Cardiac fibroblast (primary cell): ENCODE measurements around the gene STAG3.
"Not testable (repeated sequence)": the region's sequence is repeated elsewhere in the genome, so short reads cannot be mapped to it uniquely, and the experiment has no call there.

ENCODE experiments used
- DNase-seq, 2 donors: peaks; one replicate each; pipeline versions ENCODE4 v3.0.0 to v3.0.0-alpha.2; 2010; ENCODE audit warnings: low read depth in 2 of 2
- H3K4me3 ChIP-seq, 2 donors: replicated peaks in 1 of 2; 1 replicate in 1 of 2; 2 replicates in 1 of 2; pipeline ENCODE4 v1.5.1; 2011; ENCODE audit warnings: low read depth in 2 of 2, low read length in 2 of 2, mild to moderate bottlenecking in 2 of 2, moderate library complexity in 1 of 2
- TF ChIP-seq, protein P1 (sequence below): IDR thresholded peaks from one replicate; pipeline ENCODE4 v1.5.1; 2011; ENCODE audit warnings: low read depth, mild to moderate bottlenecking, low read length, inconsistent platforms

Gene STAG3

DNA sequence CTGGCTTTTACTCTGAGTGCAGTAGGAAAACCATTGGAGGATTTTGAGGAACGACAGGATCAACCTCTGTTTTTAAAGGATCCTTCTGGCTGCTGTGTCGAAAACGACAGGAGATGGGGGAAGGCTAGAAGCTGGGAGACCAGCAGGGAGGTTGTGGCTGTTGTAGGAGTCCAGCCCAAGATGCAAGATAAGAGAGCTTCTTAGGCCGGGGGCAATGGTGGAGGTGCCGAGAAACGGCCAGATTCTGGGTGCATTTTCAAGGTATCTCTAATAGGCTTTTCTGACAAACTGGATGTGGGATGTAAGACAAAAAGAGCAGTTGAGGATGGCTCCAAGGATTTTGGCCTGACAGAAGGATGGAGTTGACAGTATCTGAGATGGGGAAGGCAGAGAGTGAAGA, 31.8 kb downstream of the STAG3 start:
- TF ChIP-seq, protein P1, sequence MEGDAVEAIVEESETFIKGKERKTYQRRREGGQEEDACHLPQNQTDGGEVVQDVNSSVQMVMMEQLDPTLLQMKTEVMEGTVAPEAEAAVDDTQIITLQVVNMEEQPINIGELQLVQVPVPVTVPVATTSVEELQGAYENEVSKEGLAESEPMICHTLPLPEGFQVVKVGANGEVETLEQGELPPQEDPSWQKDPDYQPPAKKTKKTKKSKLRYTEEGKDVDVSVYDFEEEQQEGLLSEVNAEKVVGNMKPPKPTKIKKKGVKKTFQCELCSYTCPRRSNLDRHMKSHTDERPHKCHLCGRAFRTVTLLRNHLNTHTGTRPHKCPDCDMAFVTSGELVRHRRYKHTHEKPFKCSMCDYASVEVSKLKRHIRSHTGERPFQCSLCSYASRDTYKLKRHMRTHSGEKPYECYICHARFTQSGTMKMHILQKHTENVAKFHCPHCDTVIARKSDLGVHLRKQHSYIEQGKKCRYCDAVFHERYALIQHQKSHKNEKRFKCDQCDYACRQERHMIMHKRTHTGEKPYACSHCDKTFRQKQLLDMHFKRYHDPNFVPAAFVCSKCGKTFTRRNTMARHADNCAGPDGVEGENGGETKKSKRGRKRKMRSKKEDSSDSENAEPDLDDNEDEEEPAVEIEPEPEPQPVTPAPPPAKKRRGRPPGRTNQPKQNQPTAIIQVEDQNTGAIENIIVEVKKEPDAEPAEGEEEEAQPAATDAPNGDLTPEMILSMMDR = no peak
- DNase-seq = no peak
- H3K4me3 ChIP-seq = no peak overlapping the region

DNA sequence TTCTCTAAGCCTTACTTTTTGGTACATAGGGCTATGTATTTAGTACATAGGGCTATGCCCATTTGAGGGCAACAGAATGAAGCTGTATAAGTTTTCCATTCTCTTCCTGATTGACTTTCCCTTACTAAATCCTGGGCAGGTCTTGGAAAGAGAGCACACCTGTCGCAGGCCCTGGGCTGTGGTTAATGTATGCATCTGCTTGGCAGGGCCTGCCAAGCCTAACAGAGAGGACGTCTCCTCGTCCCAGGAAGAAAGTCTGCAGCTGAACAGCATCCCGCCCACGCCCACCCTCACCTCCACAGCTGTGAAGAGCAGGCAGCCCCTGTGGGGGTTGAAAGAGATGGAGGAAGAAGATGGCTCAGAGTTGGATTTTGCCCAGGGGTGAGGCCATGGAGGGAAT, 33.1 kb downstream of the STAG3 start:
- no peak overlapping the region for H3K4me3 ChIP-seq
- TF ChIP-seq, protein P1 = no peak
- no peak for DNase-seq

DNA sequence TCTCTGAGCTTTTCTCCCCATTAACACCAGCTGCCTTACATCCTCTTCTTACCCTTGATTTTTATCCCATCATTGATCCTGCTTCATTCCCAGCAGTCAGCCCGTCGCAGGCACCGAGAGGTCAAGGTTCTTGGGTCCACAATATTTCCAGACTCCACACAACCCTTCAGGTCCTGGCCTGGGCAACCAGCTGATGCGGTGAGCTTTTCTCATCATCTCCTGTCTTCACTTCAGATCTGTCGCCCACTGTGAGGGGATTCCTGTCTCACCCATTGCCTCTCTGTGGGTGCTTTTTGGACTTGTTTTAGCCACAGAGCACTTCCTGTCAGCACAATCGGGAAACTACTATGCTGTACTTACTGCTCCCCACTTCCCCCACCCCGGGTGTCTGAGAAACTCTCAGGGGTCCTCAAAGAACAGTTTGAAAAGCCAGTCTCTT, 33.6 kb downstream of the STAG3 start:
- TF ChIP-seq, protein P1 = no peak
- no peak for DNase-seq
- no peak overlapping the region for H3K4me3 ChIP-seq

DNA sequence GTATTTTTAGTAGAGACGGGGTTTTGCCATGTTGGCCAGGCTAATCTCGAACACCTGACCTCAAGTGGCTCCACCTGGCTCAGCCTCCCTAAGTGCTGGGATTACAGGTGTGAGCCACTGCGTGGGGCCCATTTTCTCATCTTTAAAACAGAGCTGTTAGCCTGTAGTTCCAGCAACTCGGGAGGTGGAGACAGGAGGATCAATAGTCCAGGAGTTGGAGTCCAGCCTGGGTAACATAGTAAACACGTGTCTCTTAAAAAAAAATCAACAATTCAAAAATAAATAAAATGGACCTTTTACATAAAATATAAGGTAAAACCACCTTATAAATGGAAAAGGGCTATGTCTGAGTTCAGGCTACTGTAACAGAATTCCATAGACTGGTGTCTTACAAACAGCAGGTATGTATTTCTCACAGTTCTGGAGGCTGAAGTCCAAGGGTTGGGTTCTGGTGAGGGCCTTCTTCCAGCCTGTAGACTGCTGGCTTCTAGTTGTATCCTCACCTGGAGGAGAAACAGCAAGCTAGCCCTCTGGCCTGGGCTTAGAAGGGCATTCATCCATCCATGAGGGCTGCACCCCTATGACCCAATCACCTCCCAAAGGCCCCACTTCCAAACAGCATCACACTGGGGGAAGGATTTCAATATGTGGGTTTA, 35.0 kb downstream of the STAG3 start:
- TF ChIP-seq, protein P1 = no peak
- no peak for DNase-seq
- no peak overlapping the region for H3K4me3 ChIP-seq

DNA sequence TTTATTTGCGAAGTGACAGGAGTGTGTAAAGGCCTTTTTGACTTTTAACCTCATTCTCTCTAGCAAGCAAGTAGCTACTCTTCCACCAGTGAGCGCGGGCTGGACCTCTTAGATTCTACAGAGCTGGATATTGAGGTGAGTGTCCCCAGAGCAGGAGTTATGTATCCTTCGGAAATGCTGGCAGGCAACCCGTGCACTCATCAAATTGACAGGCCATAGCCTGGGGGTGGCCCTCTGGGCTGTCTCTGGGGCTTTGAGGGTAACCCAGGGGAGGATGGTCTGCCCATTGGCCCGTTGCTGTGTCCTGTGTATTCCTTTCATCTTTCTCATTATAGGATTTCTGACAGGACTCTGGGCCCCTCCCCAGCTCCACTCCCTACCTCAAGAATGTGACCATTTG, 36.0 kb downstream of the STAG3 start:
- no peak for DNase-seq
- TF ChIP-seq, protein P1 = no peak
- no peak overlapping the region for H3K4me3 ChIP-seq

DNA sequence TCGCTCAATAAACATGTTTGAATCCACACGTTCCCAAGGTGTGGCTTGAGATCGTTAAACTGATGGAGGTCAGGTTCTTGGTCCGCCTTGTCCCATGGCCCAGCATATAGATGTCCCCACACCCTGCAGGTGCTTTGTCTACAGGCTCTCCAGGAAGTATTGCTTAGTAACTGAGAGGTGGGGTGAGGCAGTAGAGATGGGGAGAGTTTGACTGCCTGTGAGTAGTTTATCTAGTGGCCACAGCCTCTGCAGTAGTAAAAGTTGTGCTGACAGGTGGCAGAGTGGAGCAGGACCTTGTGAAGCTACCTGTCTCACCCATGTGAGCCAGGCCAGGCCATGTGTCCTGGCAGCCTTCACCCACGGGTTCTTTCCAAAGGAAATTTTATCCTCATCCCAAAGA, 36.6 kb downstream of the STAG3 start:
- H3K4me3 ChIP-seq, DNase-seq: not testable (repeated sequence)

DNA sequence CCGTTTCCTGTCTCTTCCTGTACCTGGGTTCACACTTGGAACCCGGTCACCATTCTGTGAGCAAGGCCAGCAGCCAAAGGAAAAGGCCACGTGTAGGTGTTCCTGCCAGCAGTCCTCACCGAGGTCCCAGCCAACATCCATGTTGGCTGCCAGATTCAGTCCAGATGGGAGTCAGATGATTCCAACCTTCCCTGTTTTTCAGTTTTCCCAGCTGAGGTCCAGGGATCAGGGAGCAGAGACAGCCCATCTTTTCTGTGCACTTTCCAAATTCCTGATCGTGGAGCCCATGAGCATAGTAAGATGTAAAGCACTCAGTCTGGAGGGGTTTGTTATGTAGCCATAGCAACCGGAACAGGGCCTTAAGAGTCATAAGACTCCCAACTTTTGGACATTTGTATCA, 38.2 kb downstream of the STAG3 start:
- H3K4me3 ChIP-seq = no peak overlapping the region
- DNase-seq = peak; percentile 35 to 47
- TF ChIP-seq, protein P1 = no peak
